HepG2 (cell line): ENCODE results near the gene MYL9. TPM values are rescaled to one million over a fixed set of nuclear protein-coding genes. Genes with fewer than 3 reads are reported as not detected.

Source experiments
- E2F5 ChIP-seq: sonication (generic); formaldehyde crosslinking; conservative IDR thresholded peaks from 2 replicates; pipeline ENCODE4 v1.4.0; 2020; ENCODE audit warnings: missing genetic modification reagents
- HNF1A ChIP-seq, 2 experiments: sonication (generic) in 1 of 2; formaldehyde crosslinking in 1 of 2; IDR thresholded peaks; 2 replicates each; pipeline versions ENCODE4 v1.4.0 to v1.6.1; 2016 to 2020; ENCODE audit warnings: borderline replicate concordance in 1 of 2, low read depth in 1 of 2, mild to moderate bottlenecking in 1 of 2, missing genetic modification reagents in 1 of 2
- ISL2 ChIP-seq: sonication (generic); formaldehyde crosslinking; IDR thresholded peaks from 2 replicates; pipeline ENCODE4 v1.5.0; 2020; ENCODE audit warnings: missing genetic modification reagents
- JUN ChIP-seq: sonication (generic); formaldehyde crosslinking; IDR thresholded peaks from 2 replicates; pipeline ENCODE4 v1.4.0; 2020; ENCODE audit warnings: mild to moderate bottlenecking, missing genetic modification reagents
- PATZ1 ChIP-seq: sonication (generic); formaldehyde crosslinking; IDR thresholded peaks from 2 replicates; pipeline ENCODE4 v1.4.0; 2020; ENCODE audit warnings: missing genetic modification reagents
- PBX2 ChIP-seq: IDR thresholded peaks from 2 replicates; pipeline ENCODE4 v1.6.1; 2016; ENCODE audit warnings: control low read depth
- POGK ChIP-seq: sonication (generic); formaldehyde crosslinking; conservative IDR thresholded peaks from 2 replicates; pipeline ENCODE4 v1.8.0; 2022; ENCODE audit warnings: mild to moderate bottlenecking, moderate library complexity, missing genetic modification reagents
- PREB ChIP-seq: sonication (generic); formaldehyde crosslinking; IDR thresholded peaks from 2 replicates; pipeline ENCODE4 v1.4.0; 2020; ENCODE audit warnings: missing genetic modification reagents
- RXRA ChIP-seq: sonication (generic); formaldehyde crosslinking; IDR thresholded peaks from 2 replicates; pipeline ENCODE4 v1.5.1; 2020; ENCODE audit warnings: missing genetic modification reagents
- SMC3 ChIP-seq: IDR thresholded peaks from 2 replicates; pipeline ENCODE4 v1.6.1; 2011; ENCODE audit warnings: low read length, improper control_type of control experiment
- TEAD2 ChIP-seq: sonication (generic); formaldehyde crosslinking; IDR thresholded peaks from 2 replicates; pipeline ENCODE4 v1.9.0; 2021; ENCODE audit warnings: missing genetic modification reagents
- ZBTB37 ChIP-seq: sonication (generic); formaldehyde crosslinking; IDR thresholded peaks from 2 replicates; pipeline ENCODE4 v1.4.0; 2020; ENCODE audit warnings: mild to moderate bottlenecking, missing genetic modification reagents
- ZNF577 ChIP-seq: sonication (generic); formaldehyde crosslinking; IDR thresholded peaks from 2 replicates; pipeline ENCODE4 v1.4.0; 2020; ENCODE audit warnings: mild to moderate bottlenecking, low read depth, missing genetic modification reagents, borderline replicate concordance
- polyA plus RNA-seq, 8 experiments: library from polyadenylated mRNA; depleted of rRNA in 3 of 8; stranded (reverse) in 7 of 8; unstranded in 1 of 8; fragments of >200 nt; fragmentation: Illumina TruSeq in 4 of 8; extraction: Trizol in 4 of 8; gene quantifications; 2 replicates each; pipeline versions ENCODE4 v1.2.1 to v1.2.3, GENCODE V29; 2011 to 2016; ENCODE audit warnings: low read depth in 4 of 8, missing spikeins in 1 of 8, mixed read lengths in 1 of 8; ENCODE audit not compliant: insufficient read depth in 1 of 8
- total RNA-seq, 5 experiments: library from RNA; depleted of rRNA; stranded (reverse); fragments of >200 nt; fragmentation: Illumina TruSeq; extraction: Trizol; gene quantifications; 2 replicates each; pipeline ENCODE4 v1.2.3, GENCODE V29; 2016; ENCODE audit warnings: low read depth in 1 of 5

Gene MYL9
- total and polyA plus RNA-seq, 2 of the 13 experiments (the other 11 are each of a cell fraction or from before 2014, with no cell fraction given), result 0.87 to 2.2 TPM

GRCh38 chr20:36573103-36573797 is 31.9 kb downstream of the MYL9 start, which contains the start of gene TGIF2 (continued):
- 0 out of 2 replicates have a peak, but pooled peaks have one; percentile 71 for TF ChIP-seq PREB (CRISPR knock-in tag)
- 0 out of 2 replicates have a peak, but pooled peaks have one; percentile 59 for TF ChIP-seq ZBTB37 (CRISPR knock-in tag)
- TF ChIP-seq SMC3, result no peak
- no peak for TF ChIP-seq PBX2 (CRISPR knock-in tag)
- peak; percentile 82 for TF ChIP-seq RXRA (CRISPR knock-in tag)
- no peak for TF ChIP-seq JUN (CRISPR knock-in tag)
- peak; percentile 80 for TF ChIP-seq ISL2 (CRISPR knock-in tag)
- no peak for TF ChIP-seq ZNF577 (CRISPR knock-in tag)
- TF ChIP-seq PATZ1 (CRISPR knock-in tag), result peak; percentile 93
- TF ChIP-seq E2F5, result peak; percentile 70; the same call in 1 of the 2 replicates
- TF ChIP-seq POGK (CRISPR knock-in tag), result peak; percentile 88; the same call in 1 of the 2 replicates
- TF ChIP-seq HNF1A (IDR thresholded peaks at IDR 0.05; ENCODE audit: low read depth), result no peak
- peak; percentile 67 for TF ChIP-seq HNF1A (CRISPR knock-in tag; IDR thresholded peaks at IDR 0.05; ENCODE audit: borderline replicate concordance)
- TF ChIP-seq TEAD2, result peak; percentile 63; the same call in 1 of the 2 replicates
